ENCODE data around the gene METTL2A. TPM values are rescaled to one million over a fixed set of nuclear protein-coding genes. Genes with fewer than 3 reads are reported as not detected.
"Not testable (repeated sequence)": the region's sequence is repeated elsewhere in the genome, so short reads cannot be mapped to it uniquely, and the experiment has no call there.

Gene METTL2A
- total RNA-seq, 2 experiments from 2014 or later: 18.4 to 32.2 TPM

DNA sequence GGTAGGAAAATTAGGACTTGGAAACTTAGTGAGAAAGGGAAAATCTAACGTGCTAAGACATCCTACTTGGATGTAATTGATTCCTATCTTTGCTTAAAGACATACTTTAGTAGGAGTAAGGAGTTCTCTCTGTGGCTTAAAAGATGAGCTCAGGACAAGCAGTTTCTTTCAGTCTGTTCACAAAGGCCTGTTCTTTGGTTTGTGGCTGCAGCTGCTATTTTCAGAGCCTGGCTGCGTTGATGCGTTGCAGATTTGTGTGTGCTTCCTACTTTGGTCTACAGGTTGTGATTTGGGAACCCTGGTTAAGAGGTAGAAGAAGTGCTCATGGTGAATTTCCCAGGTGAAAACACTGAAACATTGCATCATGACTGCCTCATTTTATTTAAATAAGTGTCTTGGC is 30.4 kb downstream of the METTL2A start:
- H2AFZ ChIP-seq (ENCODE audit: low read length); H3K79me2 ChIP-seq (ENCODE audit: insufficient read depth, low read depth, low read length); H3K36me3 ChIP-seq (ENCODE audit: insufficient read depth, low read length); H4K20me1 ChIP-seq (ENCODE audit: insufficient read depth, low read length); H3K9me2 ChIP-seq (ENCODE audit: insufficient read depth, low read length); CTCF ChIA-PET (ENCODE audit: unreplicated experiment); BruUV-seq (replicated peaks); intact Hi-C loops (cut with micrococcal nuclease; ENCODE audit: unreplicated experiment); H3K9me3 ChIP-seq (ENCODE audit: low read length): not testable (repeated sequence)
- POLR2A ChIA-PET: interaction anchor here (0.6 kb wide), 1 partner anchor 151 kb away, joined by 4 read pairs; no protein-coding TSS in a partner anchor
- peak overlapping the region; percentile 66 for H3K4me2 ChIP-seq (ENCODE audit: low read length)
- DNase-seq (ENCODE audit: low spot score): peak; percentile 85
- peak overlapping the region; percentile 47 for H3K4me3 ChIP-seq (ENCODE audit: low read depth, low read length, poor library complexity, severe bottlenecking)
- H3K27ac ChIP-seq (ENCODE audit: low read depth, low read length, poor library complexity, severe bottlenecking): peak overlapping the region; percentile 98
- peaks cover 70% of the 10 kb centered on the region for H3K4me1 ChIP-seq (ENCODE audit: insufficient read depth, low read length, poor library complexity, severe bottlenecking)

DNA sequence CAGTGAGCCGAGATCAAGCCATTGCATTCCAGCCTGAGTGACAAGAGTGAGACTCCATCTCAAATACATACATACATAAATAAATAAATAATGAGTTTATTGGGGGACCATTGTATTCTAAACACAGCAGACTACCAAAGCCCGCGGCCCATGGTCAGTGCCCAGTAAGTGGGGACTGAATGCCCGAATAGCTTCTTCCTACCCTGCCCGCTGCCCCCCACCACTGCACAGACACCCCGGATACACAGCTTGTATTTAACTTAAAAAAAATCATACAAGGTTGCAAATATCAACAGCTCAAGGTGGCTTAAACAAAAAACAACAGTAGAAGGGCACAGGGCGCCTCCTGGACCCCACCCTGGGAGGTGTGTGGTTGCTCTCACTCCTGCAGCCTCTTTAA is 32.3 kb downstream of the METTL2A start:
- Histone ChIP-seq H3K9me2 (ENCODE audit: insufficient read depth, low read length) (no peaks in the 10 kb centered on the region), H3K9me3 (ENCODE audit: low read length) (no peaks in the 10 kb centered on the region), H4K20me1 (ENCODE audit: insufficient read depth, low read length) (no peaks in the 10 kb centered on the region), H3K36me3 (ENCODE audit: insufficient read depth, low read length) (no peaks in the 10 kb centered on the region), H3K4me1 (ENCODE audit: insufficient read depth, low read length, poor library complexity, severe bottlenecking) (peaks cover 85% of the 10 kb centered on the region), H3K27ac (ENCODE audit: low read depth, low read length, poor library complexity, severe bottlenecking) (peak overlapping the region; percentile 98), H3K4me3 (ENCODE audit: low read depth, low read length, poor library complexity, severe bottlenecking) (no peak overlapping the region), H2AFZ (ENCODE audit: low read length) (peak overlapping the region; percentile 57; the same call in 1 of the 2 replicates), H3K79me2 (ENCODE audit: insufficient read depth, low read depth, low read length) (no peaks in the 10 kb centered on the region), H3K4me2 (ENCODE audit: low read length) (peak overlapping the region; percentile 18)
- BruUV-seq (replicated peaks): no TSS peak
- intact Hi-C loops (cut with micrococcal nuclease; ENCODE audit: unreplicated experiment): no loop called here
- CTCF ChIA-PET (ENCODE audit: unreplicated experiment): no interaction called here
- POLR2A ChIA-PET: interaction anchor here (1.3 to 1.4 kb wide), 3 partner anchors 10 to 32 kb away, joined by 3 to 4 read pairs (median 3); partner anchors contain the start of gene METTL2A
- no peak for DNase-seq (ENCODE audit: low spot score)
- TF ChIP-seq, protein P1, sequence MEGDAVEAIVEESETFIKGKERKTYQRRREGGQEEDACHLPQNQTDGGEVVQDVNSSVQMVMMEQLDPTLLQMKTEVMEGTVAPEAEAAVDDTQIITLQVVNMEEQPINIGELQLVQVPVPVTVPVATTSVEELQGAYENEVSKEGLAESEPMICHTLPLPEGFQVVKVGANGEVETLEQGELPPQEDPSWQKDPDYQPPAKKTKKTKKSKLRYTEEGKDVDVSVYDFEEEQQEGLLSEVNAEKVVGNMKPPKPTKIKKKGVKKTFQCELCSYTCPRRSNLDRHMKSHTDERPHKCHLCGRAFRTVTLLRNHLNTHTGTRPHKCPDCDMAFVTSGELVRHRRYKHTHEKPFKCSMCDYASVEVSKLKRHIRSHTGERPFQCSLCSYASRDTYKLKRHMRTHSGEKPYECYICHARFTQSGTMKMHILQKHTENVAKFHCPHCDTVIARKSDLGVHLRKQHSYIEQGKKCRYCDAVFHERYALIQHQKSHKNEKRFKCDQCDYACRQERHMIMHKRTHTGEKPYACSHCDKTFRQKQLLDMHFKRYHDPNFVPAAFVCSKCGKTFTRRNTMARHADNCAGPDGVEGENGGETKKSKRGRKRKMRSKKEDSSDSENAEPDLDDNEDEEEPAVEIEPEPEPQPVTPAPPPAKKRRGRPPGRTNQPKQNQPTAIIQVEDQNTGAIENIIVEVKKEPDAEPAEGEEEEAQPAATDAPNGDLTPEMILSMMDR (conservative IDR thresholded peaks at IDR 0.05; ENCODE audit: low read length): no peak
- TF ChIP-seq EZH2phosphoT487 (IDR thresholded peaks at IDR 0.05; ENCODE audit: borderline replicate concordance, low read depth, low read length): no peak

DNA sequence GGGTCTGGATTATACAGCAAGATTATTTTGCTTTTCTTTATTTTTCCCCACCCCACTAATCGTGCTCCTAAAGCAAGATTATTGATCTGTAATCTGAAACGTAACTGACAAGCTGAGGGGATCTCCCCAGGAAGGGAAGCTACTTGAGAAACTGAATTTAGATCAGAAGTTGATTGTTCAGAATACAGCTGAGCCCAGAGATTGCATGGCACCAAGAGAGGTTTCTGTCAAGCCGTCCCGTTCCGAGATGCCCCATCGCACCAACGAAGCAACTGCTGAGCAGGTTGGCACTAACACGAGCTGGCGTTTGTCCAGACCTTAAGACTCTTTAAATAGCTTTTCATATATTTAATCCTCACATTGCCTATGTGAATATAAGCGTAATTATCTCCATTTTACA is 34.8 kb downstream of the METTL2A start:
- H4K20me1 ChIP-seq (ENCODE audit: insufficient read depth, low read length); DNase-seq (ENCODE audit: low spot score); POLR2A ChIA-PET; H3K79me2 ChIP-seq (ENCODE audit: insufficient read depth, low read depth, low read length); H3K9me3 ChIP-seq (ENCODE audit: low read length); CTCF ChIA-PET (ENCODE audit: unreplicated experiment); intact Hi-C loops (cut with micrococcal nuclease; ENCODE audit: unreplicated experiment); H3K36me3 ChIP-seq (ENCODE audit: insufficient read depth, low read length); H3K9me2 ChIP-seq (ENCODE audit: insufficient read depth, low read length); BruUV-seq (replicated peaks): not testable (repeated sequence)
- H3K4me3 ChIP-seq (ENCODE audit: low read depth, low read length, poor library complexity, severe bottlenecking): peak overlapping the region; percentile 52
- H2AFZ ChIP-seq (ENCODE audit: low read length): peak overlapping the region; percentile 73
- H3K4me2 ChIP-seq (ENCODE audit: low read length): peak overlapping the region; percentile 72
- H3K4me1 ChIP-seq (ENCODE audit: insufficient read depth, low read length, poor library complexity, severe bottlenecking): peaks cover 84% of the 10 kb centered on the region
- H3K27ac ChIP-seq (ENCODE audit: low read depth, low read length, poor library complexity, severe bottlenecking): peak overlapping the region; percentile 77

DNA sequence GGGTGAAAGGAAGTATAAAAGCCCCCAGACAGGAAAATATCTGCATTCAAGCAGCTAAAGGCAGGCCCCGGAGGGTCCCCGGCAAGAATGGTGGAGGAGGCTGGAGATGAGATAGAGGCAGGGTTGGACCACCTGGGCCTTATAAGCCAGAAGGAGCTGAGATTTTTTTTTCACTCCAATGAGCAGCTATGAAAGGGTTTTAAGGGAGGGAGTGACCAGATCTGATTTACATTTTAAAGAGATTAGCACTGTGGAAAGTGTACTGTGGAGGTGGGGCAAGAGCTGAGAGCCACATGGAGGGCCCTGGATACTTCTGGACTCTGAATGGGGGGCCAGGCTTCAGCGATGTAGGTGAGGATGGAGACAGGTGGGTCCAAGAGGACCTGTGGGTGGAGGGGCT is 40.7 kb downstream of the METTL2A start:
- H3K36me3 ChIP-seq (ENCODE audit: insufficient read depth, low read length); H4K20me1 ChIP-seq (ENCODE audit: insufficient read depth, low read length); BruUV-seq (replicated peaks); H3K79me2 ChIP-seq (ENCODE audit: insufficient read depth, low read depth, low read length); POLR2A ChIA-PET; H3K9me2 ChIP-seq (ENCODE audit: insufficient read depth, low read length); H3K9me3 ChIP-seq (ENCODE audit: low read length); CTCF ChIA-PET (ENCODE audit: unreplicated experiment); intact Hi-C loops (cut with micrococcal nuclease; ENCODE audit: unreplicated experiment); H3K4me3 ChIP-seq (ENCODE audit: low read depth, low read length, poor library complexity, severe bottlenecking): not testable (repeated sequence)
- Histone ChIP-seq H3K27ac (ENCODE audit: low read depth, low read length, poor library complexity, severe bottlenecking) (peak overlapping the region; percentile 54), H2AFZ (ENCODE audit: low read length) (peak overlapping the region; percentile 58; the same call in 1 of the 2 replicates), H3K4me1 (ENCODE audit: insufficient read depth, low read length, poor library complexity, severe bottlenecking) (peaks cover 45% of the 10 kb centered on the region), H3K4me2 (ENCODE audit: low read length) (peak overlapping the region; percentile 50)
- DNase-seq (ENCODE audit: low spot score): peak; percentile 43

DNA sequence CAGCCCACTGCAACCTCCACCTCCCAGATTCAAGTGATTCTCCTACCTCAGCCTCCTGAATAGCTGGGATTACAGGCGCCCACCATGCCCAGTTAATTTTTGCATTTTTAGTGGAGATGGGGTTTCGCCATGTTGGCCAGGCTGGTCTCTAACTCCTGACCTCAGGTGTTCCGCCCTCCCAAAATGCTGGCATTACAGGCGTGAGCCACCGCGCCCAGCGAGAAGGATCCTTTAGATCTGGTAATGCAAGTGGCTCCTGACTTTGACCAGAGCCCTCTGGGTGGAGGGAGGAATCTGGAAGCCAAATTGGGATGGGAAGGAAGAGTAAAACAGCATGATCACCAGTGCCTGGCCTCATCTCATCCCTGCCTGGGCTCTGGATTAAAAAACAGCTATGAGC is 41.6 kb downstream of the METTL2A start:
- ChIA-PET POLR2A (interaction anchor here (0.7 kb wide), 1 partner anchor 9 kb away, joined by 4 read pairs; no protein-coding TSS in a partner anchor), CTCF (ENCODE audit: unreplicated experiment) (interaction anchor here (0.6 kb wide), 1 partner anchor 1163 kb away, joined by 3 read pairs; no protein-coding TSS in a partner anchor)
- H3K79me2 ChIP-seq (ENCODE audit: insufficient read depth, low read depth, low read length); H3K9me2 ChIP-seq (ENCODE audit: insufficient read depth, low read length); H3K27ac ChIP-seq (ENCODE audit: low read depth, low read length, poor library complexity, severe bottlenecking); intact Hi-C loops (cut with micrococcal nuclease; ENCODE audit: unreplicated experiment); H3K4me3 ChIP-seq (ENCODE audit: low read depth, low read length, poor library complexity, severe bottlenecking); DNase-seq (ENCODE audit: low spot score); H3K9me3 ChIP-seq (ENCODE audit: low read length); H3K36me3 ChIP-seq (ENCODE audit: insufficient read depth, low read length); BruUV-seq (replicated peaks); H2AFZ ChIP-seq (ENCODE audit: low read length); H4K20me1 ChIP-seq (ENCODE audit: insufficient read depth, low read length): not testable (repeated sequence)
- H3K4me2 ChIP-seq (ENCODE audit: low read length): peak overlapping the region; percentile 50
- peaks cover 47% of the 10 kb centered on the region for H3K4me1 ChIP-seq (ENCODE audit: insufficient read depth, low read length, poor library complexity, severe bottlenecking)
